DMS53 (cell line): ENCODE results near the gene KIAA0825.

Experiments used
- DNase-seq: peaks from one replicate; lab custom pipeline; 2025; lab: John Stamatoyannopoulos, UW

KIAA0825 gene, protein sequence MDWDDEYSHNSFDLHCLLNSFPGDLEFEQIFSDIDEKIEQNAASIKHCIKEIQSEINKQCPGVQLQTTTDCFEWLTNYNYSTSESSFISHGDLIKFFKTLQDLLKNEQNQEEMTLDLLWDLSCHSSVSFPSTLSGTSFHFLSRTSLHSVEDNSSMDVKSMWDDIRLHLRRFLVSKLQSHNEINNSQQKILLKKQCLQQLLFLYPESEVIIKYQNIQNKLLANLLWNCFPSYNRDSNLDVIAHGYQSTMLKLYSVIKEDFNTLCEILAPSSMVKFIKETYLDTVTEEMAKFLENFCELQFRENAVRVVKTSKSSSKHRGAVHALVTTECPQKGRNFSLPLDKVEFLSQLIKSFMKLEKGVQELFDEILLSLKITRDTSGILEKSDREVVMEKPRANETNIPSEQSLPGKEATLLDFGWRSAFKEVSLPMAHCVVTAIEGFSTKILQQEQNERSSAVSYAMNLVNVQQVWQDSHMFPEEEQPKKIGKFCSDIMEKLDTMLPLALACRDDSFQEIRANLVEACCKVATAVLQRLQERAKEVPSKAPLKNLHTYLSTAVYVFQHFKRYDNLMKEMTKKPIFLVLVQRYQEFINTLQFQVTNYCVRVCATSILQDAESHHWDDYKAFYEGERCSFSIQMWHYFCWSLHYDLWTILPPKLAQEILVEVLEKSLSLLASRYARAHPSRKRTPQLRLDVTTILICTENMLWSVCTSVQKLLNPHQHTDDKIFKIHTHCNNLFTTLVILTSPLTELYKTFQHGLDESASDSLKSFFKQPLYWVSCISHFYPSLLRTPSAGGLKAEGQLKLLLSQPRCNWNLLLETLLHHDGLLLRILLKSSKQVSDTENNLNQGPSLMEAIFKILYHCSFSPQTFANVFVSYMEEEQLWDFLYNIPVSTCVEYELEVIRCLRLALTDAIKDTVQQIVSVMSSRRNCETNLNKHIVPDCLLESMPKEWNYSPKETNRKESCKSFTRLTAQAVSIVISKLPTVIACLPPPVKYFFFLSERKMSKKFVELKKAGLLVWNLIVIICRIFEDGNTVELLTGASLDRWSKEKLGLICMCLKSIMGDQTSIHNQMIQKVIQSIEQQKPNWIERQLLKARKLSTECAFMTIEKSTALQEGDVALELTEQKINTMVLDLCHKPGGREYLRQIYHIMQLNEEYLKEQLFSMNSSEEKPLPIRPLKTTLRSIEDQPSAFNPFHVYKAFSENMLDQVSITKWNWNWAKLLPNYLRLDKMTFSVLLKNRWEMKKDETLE (N-terminal part only)

DNA sequence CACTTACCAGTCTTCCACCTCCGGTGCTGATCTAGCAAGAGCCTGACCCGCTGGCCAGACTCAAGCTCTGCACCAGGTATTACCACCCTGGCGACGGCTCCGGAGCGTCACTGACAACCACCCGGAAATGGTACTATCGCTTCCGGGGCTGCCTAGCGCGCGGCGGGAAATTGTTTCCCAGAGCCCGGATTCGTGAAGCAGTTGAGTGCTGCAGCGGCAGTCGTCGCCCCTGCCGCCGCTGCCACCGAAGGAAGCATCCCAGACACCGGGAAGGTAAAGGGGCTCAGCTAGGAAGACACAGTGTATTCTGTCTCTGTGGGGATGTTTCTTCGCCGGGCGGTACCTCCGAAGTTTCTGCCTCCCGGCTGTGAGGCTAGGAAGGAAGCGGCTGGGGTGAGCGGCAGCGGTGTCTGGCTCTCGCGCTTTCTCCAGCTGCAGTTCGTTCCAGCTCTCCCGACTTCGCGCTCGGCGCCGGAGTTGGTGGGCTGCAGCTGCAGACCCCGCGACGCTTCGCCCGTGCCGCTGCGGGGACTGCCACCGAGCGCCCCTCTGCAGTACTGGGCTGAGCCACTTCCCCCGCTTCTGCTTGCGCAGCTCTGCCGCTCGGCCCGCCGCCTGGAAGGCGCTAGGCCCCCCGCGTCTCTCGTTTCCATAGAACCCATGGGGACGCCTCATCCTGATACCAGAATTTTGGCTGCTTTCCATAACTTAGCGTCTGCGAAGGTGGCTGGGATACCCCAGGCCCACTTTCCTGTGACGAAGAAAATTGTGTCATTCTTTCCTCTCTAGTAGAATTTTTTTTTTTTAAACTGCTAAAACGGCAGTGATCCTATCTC lies at the start of gene KIAA0825, which contains the start of gene SLF1:
TSS of gene KIAA0825 (minus strand) at position 112 of the 836 bp plus-strand sequence. CDS start 81,478 bp downstream, outside the sequence.
TSS of gene SLF1 (plus strand) at position 177 of the 836 bp plus-strand sequence. CDS start 10,142 bp downstream, outside the sequence.
- DNase-seq, result peak; percentile 94

DNA sequence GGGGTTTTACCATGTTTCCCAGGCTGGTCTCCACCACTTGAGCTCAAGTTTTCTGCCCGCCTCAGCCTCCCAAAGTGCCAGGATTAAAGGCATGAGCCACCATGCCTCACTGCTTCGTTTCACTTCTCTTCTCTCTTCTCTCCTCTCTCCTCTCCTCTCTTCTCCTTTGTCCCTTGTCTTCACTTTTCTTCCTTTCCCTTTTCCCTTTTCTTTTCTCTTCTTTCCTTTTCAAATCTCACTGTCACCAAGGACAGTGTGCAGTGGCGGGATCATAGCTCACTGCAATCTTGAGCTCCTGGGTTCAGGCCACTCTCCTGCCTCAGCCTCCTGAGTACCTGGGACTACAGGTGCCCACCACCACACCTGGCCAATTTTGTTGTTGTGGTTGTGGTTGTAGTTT lies 49.5 kb upstream of the KIAA0825 start:
- DNase-seq, result no peak

DNA sequence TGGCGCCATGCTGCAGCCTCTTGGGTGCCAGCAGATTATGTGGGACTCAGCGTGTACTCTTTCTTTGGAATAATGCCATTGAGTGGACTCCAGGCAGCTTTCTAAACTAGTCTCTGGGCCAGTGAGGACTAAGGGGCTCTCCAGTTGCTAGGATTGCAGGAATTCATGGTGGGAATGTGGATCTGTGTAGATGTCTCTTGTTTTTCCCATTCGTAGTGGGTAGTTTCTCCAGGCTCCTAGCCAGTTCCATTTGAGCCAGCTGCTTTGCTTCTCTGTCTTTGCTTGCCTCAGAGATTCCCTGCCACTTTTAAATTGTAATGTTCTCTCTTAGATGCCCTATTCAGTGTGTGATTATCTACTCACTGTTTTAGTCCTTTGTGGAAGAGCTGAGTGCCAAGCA lies 42.7 kb upstream of the KIAA0825 start:
- DNase-seq, result no peak

DNA sequence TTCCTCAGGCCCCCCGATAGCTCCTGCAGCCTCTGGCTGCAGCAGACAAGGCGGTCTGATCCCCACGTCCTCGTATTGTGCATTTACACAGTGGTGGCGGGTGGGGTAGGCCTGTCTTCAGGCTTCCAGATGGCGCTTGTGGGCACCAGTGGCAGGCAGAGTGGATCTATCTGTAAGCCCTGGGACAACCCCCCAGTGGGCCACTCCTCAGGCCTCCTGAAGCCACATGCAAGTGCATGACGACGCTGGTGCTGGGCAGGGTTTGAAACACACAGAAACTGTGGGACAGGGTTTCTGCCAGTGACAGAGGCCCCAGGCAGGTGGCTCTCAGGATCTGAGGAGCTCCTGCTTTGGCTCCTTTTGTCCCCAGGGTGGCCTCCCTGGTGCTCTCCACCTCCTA lies 42.1 kb upstream of the KIAA0825 start:
- no peak for DNase-seq

DNA sequence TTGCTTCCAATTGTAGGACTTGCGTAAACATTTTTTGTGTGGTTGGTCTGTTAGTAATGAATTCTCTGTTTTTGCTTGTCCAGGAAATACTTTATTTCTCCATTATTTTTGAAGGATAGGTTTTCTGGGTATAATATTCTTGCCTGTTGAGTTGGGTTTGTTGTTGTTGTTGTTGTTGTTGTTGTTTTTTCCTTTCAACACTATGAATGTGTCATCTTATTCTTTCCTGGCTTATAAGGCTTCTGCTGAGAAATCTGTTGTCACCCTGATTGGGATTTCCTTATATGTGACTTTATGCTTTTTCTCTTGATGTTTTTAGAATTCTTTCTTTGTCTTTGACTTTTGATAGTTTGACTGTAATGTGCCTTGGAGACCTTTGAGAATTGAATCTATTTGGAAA lies 39.9 kb upstream of the KIAA0825 start:
- no peak for DNase-seq

DNA sequence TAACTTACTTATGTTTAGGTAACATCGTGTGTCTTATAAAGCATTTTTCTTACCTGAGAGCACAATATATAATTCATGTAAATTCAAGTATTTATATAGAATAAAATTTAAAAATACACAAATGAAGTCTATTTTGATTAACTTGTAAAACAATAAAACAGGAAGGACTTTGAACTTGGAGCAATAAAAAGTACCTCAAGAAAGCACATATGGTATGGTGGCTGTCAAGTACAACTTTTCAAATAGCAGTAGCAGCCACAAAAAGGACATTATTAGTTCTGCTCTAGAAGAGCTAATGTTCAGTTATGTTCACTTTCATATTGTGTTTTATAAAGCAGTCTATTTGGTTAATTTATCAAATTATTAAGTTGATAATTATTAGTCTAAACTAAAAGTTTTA lies 31.5 kb upstream of the KIAA0825 start:
- no peak for DNase-seq

DNA sequence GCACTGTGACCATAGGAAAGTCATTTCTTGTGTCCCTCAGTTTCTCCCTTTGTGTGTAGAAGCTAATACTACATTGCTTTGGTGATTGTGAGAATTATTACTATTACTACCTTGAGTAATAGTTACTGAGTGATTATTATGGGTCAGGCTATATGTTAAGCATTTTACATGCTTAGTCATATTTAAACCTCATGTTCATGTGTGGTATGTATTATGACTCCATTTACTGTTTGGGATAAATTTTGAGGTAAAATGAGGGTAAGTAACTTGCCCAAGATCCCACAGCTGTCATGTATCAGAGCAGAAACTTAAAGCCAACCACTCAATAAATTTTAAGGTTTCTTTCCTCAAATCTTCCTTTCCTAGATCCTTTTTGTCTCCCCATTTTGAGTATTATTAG lies 28.4 kb upstream of the KIAA0825 start:
- no peak for DNase-seq

DNA sequence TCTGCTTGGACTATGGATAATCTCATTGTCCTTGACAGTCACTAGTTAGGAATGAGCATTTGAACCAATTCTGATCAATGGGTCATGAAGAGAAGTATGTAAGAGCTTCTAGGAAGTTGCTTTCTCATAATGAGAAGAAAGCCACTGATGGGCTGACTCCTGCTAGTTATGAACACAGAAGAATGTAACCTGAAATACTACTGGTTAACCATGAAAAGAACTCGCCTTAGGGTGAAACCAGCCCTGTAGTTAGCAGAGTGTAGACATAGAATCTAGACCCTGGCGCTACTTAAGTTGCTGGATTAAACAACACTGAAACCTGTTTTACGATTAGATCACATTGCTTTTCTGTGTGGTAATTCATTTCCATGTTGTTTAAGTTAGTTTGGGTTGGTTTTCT lies 26.6 kb upstream of the KIAA0825 start:
- DNase-seq, result no peak

DNA sequence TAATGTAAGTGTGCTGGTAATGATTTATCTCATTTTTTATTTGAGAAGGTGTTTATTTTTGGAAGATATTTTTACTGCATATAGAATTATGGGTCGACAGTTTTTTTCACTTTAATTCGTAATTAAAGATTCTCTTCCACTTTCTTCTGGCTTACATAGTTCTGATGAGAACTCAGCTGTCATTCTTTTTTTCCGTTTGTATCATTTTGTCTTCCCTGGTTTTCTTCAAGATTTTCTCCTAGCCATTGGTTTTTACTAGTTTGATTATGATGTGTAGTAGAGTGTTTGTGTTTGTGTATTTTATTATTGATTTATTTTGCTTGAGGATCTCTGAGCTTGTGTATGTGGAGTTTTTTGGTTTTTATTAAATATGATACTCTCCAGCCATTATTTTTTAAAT lies 21.8 kb upstream of the KIAA0825 start:
- DNase-seq, result peak; percentile 9

DNA sequence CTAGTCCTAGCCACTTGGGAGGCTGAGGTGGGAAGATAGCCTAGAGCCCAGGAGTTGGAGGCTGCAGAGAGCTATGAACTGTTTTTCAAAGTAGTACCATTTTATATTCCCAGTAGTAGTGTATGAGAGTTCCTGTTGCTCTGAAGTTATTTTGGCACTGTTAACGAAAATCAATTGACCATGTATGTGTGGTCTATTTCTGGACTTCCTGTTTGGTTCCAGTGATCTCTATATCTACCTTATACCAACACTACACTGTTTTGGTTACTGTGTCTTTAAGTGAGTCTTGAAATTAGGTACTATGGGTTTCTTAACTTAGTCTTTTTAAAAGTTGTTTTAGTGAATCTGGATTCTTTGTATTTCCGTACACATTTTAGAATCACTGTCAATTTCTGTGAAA lies 13.6 kb upstream of the KIAA0825 start:
- no peak for DNase-seq

DNA sequence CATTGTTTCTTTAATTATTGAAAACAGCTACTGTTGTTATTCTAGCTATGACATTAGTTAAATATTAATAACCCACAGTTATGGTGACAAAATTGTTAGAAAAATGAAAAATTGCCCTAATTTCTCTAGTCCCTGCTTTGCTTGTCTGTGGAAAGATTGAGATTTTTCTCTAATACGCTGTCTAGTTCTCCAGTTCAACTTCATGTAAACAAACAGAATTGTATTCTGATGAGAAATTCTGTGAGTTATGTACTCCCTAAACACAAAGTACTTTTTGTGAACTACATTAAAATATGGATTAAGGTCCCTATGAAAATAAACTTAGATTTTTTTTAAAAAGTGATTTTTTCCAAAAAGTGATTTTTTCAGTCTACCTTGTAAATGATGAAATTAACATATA lies 8.8 kb upstream of the KIAA0825 start:
- no peak for DNase-seq

DNA sequence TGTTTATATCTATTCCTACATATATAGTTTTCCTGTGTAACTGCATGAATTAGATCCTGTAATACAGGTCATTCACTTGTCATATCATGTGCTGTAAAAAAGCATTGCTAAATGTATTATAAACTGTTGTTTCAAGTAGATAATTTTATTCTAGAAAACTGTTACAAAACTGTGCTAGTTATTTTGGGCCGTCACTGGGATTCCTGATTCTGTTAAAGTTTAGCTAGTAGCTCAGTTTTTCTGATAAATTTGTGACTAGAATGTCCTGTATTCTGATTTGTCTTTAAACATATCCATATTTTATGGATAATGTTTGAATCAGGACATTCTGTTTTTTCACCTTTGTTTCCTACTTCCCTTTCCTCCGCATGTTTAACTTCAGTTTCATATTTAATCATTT lies 5.5 kb upstream of the KIAA0825 start:
- no peak for DNase-seq

DNA sequence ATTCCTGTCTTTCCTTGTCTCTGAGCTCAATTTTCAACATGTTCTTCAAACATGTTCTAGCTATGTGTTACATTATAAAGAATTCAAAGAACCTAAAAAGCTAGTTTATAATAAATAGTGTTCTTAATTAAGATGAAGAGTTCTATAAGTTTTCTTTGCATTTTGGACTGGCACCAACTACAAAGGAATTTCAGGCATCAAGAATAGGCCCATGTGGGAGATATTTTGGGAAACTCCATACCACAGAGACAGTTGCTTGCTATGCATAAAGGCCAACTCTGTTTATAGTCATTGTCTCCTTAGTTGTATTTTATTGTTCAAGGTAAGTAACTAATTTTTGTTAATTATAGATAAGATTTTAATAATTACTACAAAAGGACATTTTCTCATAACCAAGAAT lies 4.6 kb upstream of the KIAA0825 start:
- DNase-seq, result no peak

DNA sequence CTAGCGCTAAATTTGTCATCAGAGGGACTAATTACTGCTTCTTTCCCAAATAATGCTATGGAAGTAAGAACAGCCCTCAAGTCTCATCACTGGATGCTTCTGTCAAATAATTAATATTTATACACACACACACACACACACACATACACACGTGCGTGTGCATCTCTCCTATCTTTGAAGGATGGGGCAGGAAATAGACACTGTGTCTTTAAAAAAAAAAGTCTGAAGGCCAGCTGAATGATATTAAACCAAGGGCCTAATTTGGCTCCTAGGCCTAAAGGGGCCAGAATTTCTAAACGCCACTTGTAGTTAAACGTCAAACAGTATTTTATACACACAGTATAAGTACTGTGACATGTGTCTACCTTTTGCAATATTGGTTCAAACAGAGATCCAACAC lies 3.4 kb upstream of the KIAA0825 start:
- DNase-seq, result no peak

DNA sequence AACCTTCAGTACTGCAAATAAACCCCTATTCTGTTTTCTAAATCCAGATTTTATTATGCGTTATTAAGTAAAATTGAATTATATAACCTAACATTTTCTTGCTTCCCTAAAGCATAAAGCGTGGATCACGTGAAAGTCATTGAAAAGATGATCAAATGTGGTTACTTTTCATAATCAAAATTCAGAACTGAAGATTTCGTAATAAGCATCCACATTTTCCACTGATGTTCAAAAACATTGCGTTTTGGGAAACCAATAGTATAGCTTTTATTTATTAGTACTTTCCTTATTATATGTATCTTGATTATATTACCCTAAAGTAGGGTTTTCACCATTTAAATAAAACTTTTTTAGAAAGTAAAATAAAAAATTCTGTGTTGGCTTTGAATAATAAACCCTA lies 1.9 kb upstream of the KIAA0825 start:
- no peak for DNase-seq

DNA sequence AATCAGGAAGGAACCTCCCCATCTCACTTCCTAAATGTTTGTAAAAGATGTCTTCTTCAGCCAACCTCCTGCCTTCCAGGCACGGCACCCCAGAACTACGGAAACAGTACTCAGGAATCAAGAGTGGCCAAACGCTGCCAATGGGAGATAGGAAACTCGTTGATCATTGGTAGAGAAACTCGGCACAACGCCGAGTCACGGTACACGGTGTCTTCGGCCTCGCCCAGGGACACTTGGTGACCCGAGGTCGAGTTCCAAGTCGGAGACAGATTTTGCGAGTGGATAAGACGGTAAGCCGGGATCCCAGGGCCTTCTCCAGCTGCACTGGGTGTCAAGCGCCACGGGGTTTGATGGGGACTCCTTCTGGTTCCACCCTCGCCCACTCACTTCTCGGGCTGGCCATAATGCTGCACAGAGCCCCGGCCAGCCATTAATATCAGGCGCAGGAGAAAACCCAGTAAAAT lies 343 bp downstream of the KIAA0825 start:
- DNase-seq, result peak; percentile 79

DNA sequence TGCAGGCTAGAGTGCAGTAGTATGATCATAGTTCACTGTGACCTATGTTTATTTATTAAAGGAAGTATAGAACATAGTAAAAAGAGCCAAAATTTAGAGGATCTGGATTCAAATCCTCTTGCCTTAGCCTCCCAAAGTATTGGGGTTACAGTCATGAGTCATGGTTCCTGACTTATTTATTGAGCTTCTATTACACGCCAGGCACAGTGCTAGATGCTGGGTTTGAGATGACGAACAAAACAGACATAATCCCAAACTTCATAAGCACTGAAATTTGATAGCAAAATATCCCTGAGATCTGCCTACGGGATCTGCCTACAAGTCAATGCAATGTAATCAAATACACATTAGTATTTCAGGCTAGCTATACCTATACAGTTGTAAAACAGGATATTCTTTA lies 2.5 kb downstream of the KIAA0825 start:
- DNase-seq, result no peak

DNA sequence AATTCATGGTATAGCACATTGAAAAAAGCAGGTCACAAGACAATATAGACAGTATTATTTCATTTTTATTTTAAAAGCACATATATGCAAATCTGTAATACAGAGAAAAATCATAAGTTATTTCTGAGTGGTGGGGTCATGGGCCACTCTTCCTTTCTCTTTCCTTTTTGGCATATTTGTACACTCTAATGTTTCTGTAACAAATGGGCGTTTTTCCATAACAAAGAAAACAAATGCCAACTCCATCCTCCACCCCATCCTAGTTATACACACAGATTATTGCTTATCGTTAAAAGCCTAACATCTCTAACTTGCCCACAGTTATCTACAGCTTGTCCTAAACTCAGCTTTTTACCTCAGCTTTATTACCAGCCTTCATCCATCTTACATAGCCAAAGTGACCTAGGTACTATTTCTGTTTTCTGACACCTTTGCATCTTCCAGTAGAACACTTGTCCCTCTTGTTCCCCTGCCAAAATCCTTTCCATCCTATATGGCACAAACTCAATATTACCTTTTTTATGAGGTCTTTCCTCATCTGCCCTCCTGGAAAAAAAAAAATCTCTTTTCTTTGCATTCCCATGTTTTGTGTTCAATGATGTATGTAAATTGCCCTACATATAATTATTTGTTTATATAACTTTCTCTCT lies 4.1 kb downstream of the KIAA0825 start:
- DNase-seq, result no peak

DNA sequence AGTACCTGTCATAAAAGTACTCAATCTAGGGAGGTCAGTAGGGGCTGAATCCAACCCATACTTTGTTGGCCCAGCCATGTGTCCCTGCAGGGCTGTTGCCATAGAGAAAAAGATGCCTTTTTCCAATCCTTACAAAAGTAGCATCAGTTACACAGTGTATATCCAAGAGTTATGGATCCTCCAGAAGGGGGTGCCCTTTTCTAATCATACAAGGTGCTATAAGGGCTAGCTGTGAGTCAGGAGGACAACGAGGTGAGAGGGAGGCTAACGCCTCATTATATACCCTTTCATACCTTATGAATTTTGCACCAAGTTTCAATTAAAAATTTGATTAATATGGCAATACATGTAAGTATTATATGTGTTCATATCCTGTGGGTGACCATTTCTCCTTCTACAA lies 4.8 kb downstream of the KIAA0825 start:
- DNase-seq, result peak; percentile 66

DNA sequence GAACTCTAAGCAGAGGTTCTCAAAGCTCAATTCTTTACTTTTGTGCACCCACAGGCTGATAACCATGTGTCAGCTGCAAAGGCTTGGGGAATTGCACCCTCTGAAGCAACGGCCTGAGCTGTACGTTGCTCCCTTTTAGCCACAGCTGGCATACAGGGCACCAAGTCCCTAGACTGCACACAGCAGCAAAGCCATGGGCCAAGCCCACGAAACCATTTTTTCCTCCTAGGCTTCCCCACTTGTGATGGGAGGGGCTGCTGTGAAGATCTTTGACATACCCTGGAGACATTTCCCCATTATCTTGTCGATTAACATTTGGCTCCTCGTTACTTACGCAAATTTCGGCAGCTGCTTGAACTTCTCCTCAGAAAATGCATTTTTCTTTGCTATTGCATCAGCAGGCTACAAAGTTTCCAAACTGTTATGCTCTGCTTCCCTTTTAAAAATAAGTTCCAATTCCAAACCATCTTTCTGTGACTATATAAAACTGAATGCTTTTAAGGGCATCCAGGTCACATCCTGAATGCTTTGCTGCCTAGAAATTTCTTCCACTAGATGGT lies 23.0 kb downstream of the KIAA0825 start:
- DNase-seq, result no peak
